G401.6 (cell line): Measurements from ENCODE around the gene ODAD2.

Experiments used
- FAIRE-seq: peaks from 2 replicates; lab custom pipeline; 2012; peaks lifted over from hg19 to GRCh38; lab: Jason Lieb, UNC

Gene ODAD2

GRCh38 chr10:27838901-27839300 is 160.0 kb downstream of the ODAD2 start:
- FAIRE-seq: no peak

GRCh38 chr10:27838361-27838760 is 160.5 kb downstream of the ODAD2 start:
- FAIRE-seq: no peak

GRCh38 chr10:27834476-27834875 is 164.4 kb downstream of the ODAD2 start:
- no peak for FAIRE-seq

GRCh38 chr10:27833792-27834191 is 165.1 kb downstream of the ODAD2 start:
- no peak for FAIRE-seq

GRCh38 chr10:27832826-27833225 is 166.1 kb downstream of the ODAD2 start:
- no peak for FAIRE-seq

- no peak for FAIRE-seq
Measured at GRCh38 chr10:27826369-27826768, 172.5 kb downstream of the ODAD2 start.

GRCh38 chr10:27822301-27822700 is 176.6 kb downstream of the ODAD2 start:
- no peak for FAIRE-seq

- FAIRE-seq: no peak
Measured at GRCh38 chr10:27820637-27821036, 178.2 kb downstream of the ODAD2 start.

- no peak for FAIRE-seq
Measured at GRCh38 chr10:27819781-27820531, 178.9 kb downstream of the ODAD2 start.

- no peak for FAIRE-seq
Measured at GRCh38 chr10:27816320-27816719, 182.6 kb downstream of the ODAD2 start.

GRCh38 chr10:27815846-27816245 is 183.0 kb downstream of the ODAD2 start:
- no peak for FAIRE-seq

GRCh38 chr10:27815261-27815660 is 183.6 kb downstream of the ODAD2 start:
- no peak for FAIRE-seq

GRCh38 chr10:27805180-27805579 is 193.7 kb downstream of the ODAD2 start:
- no peak for FAIRE-seq

GRCh38 chr10:27804136-27804535 is 194.7 kb downstream of the ODAD2 start:
- no peak for FAIRE-seq

- FAIRE-seq: no peak
Measured at GRCh38 chr10:27801171-27801785, 197.6 kb downstream of the ODAD2 start.

GRCh38 chr10:27799046-27799445 is 199.8 kb downstream of the ODAD2 start:
- no peak for FAIRE-seq

GRCh38 chr10:27794157-27794556 is 204.7 kb downstream of the ODAD2 start:
- no peak for FAIRE-seq

- FAIRE-seq: no peak
Measured at GRCh38 chr10:27792216-27792615, 206.7 kb downstream of the ODAD2 start.

- FAIRE-seq: no peak
Measured at GRCh38 chr10:27784272-27784671, 214.6 kb downstream of the ODAD2 start.

- FAIRE-seq: no peak
Measured at GRCh38 chr10:27783660-27784059, 215.2 kb downstream of the ODAD2 start.

GRCh38 chr10:27779462-27780015 is 219.3 kb downstream of the ODAD2 start:
- FAIRE-seq: no peak

- no peak for FAIRE-seq
Measured at GRCh38 chr10:27774831-27775230, 224.0 kb downstream of the ODAD2 start.

- no peak for FAIRE-seq
Measured at GRCh38 chr10:27771231-27771630, 227.6 kb downstream of the ODAD2 start.

- no peak for FAIRE-seq
Measured at GRCh38 chr10:27770181-27770580, 228.7 kb downstream of the ODAD2 start.
